ENCODE results near the gene MBD6. TPM values are rescaled to one million over a fixed set of nuclear protein-coding genes. Genes with fewer than 3 reads are reported as not detected.

The MBD6 gene
- total and polyA plus RNA-seq, 2 of the 13 experiments (the other 11 are each of a cell fraction or from before 2014, with no cell fraction given): 4.1 to 5.9 TPM

DNA sequence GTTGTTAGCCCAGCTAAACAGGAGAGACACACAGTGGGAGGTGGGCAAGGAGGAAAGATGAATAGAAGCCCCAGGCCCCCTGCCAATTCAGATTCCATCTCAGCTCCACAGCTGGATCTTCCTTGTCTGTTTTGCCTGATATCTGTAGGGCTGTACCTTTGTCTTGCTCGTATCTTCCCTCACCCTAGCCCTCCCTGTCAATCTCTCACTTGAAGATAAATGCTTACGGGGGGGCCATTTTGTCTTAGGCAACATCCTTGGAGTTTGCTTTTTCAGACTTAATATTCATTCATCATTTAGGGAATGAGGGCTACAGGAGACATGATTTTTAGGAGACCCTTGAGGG is 29.7 kb downstream of the MBD6 start:
- DNase-seq (ENCODE audit: low spot score) (no peak), ATAC-seq (no peak), FAIRE-seq (no peak)
- H3K4me1 ChIP-seq (ENCODE audit: insufficient read depth, low read length): peaks cover 42% of the 10 kb centered on the region
- peaks cover 1 to 24% of the 10 kb centered on the region in 2 experiments; a peak in 3 of 5 replicates for H3K27me3 ChIP-seq (ENCODE audit: control insufficient read depth in 1 of 2, insufficient read depth in 2 of 2, low read length in 2 of 2)
- no peak overlapping the region for H3K4me3 ChIP-seq (replicated peaks in 1 of 3; ENCODE audit: insufficient read depth in 1 of 3, low read depth in 2 of 3, low read length in 3 of 3)
- no peaks in the 10 kb centered on the region for H3K79me2 ChIP-seq (ENCODE audit: insufficient read depth, low read length)
- no peak overlapping the region for H3K9ac ChIP-seq (ENCODE audit: insufficient read depth, low read depth, low read length)
- no peak overlapping the region for H2AFZ ChIP-seq (ENCODE audit: low read length)
- WGBS (ENCODE audit: low lambda C conversion rate): 53% methylated on average over 2 of the region's 2 CpGs
- no peaks in the 10 kb centered on the region for H3K36me3 ChIP-seq (replicated peaks in 1 of 2; ENCODE audit: control insufficient read depth in 1 of 2, insufficient read depth in 2 of 2, low read length in 2 of 2)
- in situ Hi-C loops (cut with HindIII; ENCODE audit: extremely low pct_ligation_motif_present, low pct_unique_long_range_greater_than_20kb): no loop called here
- H3K27ac ChIP-seq (ENCODE audit: extremely low read length, insufficient read depth, low read length): no peak overlapping the region
- H3K9me3 ChIP-seq (ENCODE audit: low read length): no peaks in the 10 kb centered on the region
- POLR2A ChIA-PET: interaction anchor here (1.4 kb wide), 1 partner anchor 24 kb away, joined by 6 read pairs; no protein-coding TSS in a partner anchor
- no peaks in the 10 kb centered on the region for H4K20me1 ChIP-seq (ENCODE audit: insufficient read depth, low read length)
- no peak overlapping the region for H3K4me2 ChIP-seq (ENCODE audit: low read depth, low read length)
- no TSS peak for BruUV-seq (replicated peaks)
- no peak for TF ChIP-seq ZFY (CRISPR knock-in tag; IDR thresholded peaks at IDR 0.05)
- intact Hi-C loops (cut with micrococcal nuclease; ENCODE audit: unreplicated experiment): no loop called here
- CTCF ChIA-PET (ENCODE audit: low intra/inter-chr PET ratio, low total read pairs): no interaction called here

DNA sequence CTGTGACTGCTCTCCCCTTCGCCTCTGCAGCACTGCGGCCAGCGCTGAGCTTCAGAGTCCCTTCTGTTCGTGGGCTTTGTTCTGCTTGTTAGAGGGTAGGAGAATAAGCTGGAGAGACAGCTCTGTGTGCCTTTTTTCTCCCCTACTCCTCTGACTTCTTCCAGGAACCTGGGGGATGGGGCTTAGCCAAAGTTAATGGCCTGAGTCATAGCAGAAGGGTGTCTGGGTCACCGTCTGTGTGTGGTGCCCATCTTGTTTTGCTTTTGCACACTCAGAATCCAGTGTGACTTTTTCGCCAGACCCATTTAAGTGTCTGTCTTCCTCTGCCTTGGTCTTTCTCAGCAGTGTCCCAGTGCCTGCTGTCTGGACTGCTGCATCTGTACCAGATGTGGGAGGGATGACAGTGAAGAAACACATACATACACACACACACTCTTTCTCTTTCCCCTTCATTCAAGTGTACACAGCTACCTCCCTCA is 30.2 kb downstream of the MBD6 start:
- Histone ChIP-seq H3K79me2 (ENCODE audit: insufficient read depth, low read length) (no peaks in the 10 kb centered on the region), H3K9ac (ENCODE audit: insufficient read depth, low read depth, low read length) (no peak overlapping the region), H3K36me3 (replicated peaks in 1 of 2; ENCODE audit: control insufficient read depth in 1 of 2, insufficient read depth in 2 of 2, low read length in 2 of 2) (no peaks in the 10 kb centered on the region), H2AFZ (ENCODE audit: low read length) (no peak overlapping the region), H3K27me3 (ENCODE audit: control insufficient read depth in 1 of 2, insufficient read depth in 2 of 2, low read length in 2 of 2) (peaks cover 1 to 24% of the 10 kb centered on the region in 2 experiments; a peak in 3 of 5 replicates), H4K20me1 (ENCODE audit: insufficient read depth, low read length) (no peaks in the 10 kb centered on the region), H3K27ac (ENCODE audit: extremely low read length, insufficient read depth, low read length) (no peak overlapping the region), H3K4me1 (ENCODE audit: insufficient read depth, low read length) (peaks cover 37% of the 10 kb centered on the region), H3K9me3 (ENCODE audit: low read length) (no peaks in the 10 kb centered on the region), H3K4me3 (replicated peaks in 1 of 3; ENCODE audit: insufficient read depth in 1 of 3, low read depth in 2 of 3, low read length in 3 of 3) (no peak overlapping the region), H3K4me2 (ENCODE audit: low read depth, low read length) (no peak overlapping the region; the same call in 1 of the 2 replicates)
- CTCF ChIA-PET (ENCODE audit: low intra/inter-chr PET ratio, low total read pairs): no interaction called here
- in situ Hi-C loops (cut with HindIII; ENCODE audit: extremely low pct_ligation_motif_present, low pct_unique_long_range_greater_than_20kb) (no loop called here), intact Hi-C loops (cut with micrococcal nuclease; ENCODE audit: unreplicated experiment) (no loop called here)
- no peak for ATAC-seq
- BruUV-seq (replicated peaks): no TSS peak
- no peak for DNase-seq (ENCODE audit: low spot score)
- POLR2A ChIA-PET: interaction anchor here (1.4 kb wide), 1 partner anchor 23 kb away, joined by 6 read pairs; no protein-coding TSS in a partner anchor
- no peak for FAIRE-seq
- WGBS (ENCODE audit: low lambda C conversion rate): 57% methylated on average over 6 of the region's 6 CpGs
- no peak for TF ChIP-seq ZNF138 (CRISPR knock-in tag; IDR thresholded peaks at IDR 0.05; ENCODE audit: low read depth)
- TF ChIP-seq KDM4B (CRISPR knock-in tag; IDR thresholded peaks at IDR 0.05): no peak
- no peak for TF ChIP-seq SRY (CRISPR knock-in tag; IDR thresholded peaks at IDR 0.05)
- no peak for TF ChIP-seq ZNF101 (CRISPR knock-in tag; IDR thresholded peaks at IDR 0.05; ENCODE audit: borderline replicate concordance, low read depth)
- no peak for TF ChIP-seq BRF2 (CRISPR knock-in tag; IDR thresholded peaks at IDR 0.05)
- no peak for TF ChIP-seq ZNF512B (CRISPR knock-in tag; IDR thresholded peaks at IDR 0.05; ENCODE audit: borderline replicate concordance)
- TF ChIP-seq, protein P1, sequence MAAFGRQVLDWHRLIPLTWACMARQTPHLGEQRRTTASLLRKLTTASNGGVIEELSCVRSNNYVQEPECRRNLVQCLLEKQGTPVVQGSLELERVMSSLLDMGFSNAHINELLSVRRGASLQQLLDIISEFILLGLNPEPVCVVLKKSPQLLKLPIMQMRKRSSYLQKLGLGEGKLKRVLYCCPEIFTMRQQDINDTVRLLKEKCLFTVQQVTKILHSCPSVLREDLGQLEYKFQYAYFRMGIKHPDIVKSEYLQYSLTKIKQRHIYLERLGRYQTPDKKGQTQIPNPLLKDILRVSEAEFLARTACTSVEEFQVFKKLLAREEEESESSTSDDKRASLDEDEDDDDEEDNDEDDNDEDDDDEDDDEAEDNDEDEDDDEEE (CRISPR knock-in tag; IDR thresholded peaks at IDR 0.05): no peak
- TF ChIP-seq ARID3A (IDR thresholded peaks at IDR 0.05; ENCODE audit: low read depth, low read length): no peak
- no peak for TF ChIP-seq PCBP1 (IDR thresholded peaks at IDR 0.05; ENCODE audit: borderline replicate concordance, low read depth, low read length)
- no peak for TF ChIP-seq RFXANK (CRISPR knock-in tag; IDR thresholded peaks at IDR 0.05)
- TF ChIP-seq SNAI1 (CRISPR knock-in tag; IDR thresholded peaks at IDR 0.05; ENCODE audit: borderline replicate concordance): no peak

All from HepG2 (cell line).